Liver (tissue), 3 donors: Measurements from ENCODE around the gene MEI4.
A peak's percentile ranks its signal among the peaks of the same experiment; 100 is the strongest.

Source experiments
- CTCF ChIP-seq: fragments of 150-350 bp; IDR thresholded peaks from 2 replicates; pipeline ENCODE4 v1.5.1; 2017; ENCODE audit warnings: improper control_type of control experiment, low read depth, low read length; ENCODE audit not compliant: missing input control
- EGR1 ChIP-seq, 2 donors: IDR thresholded peaks; 2 replicates each; pipeline ENCODE4 v1.6.1; 2016 to 2018; ENCODE audit warnings: antibody characterized with exemption in 2 of 2, low read depth in 2 of 2
- FOXA1 ChIP-seq: IDR thresholded peaks from 2 replicates; pipeline ENCODE4 v1.6.1; 2016; ENCODE audit warnings: antibody characterized with exemption
- FOXA2 ChIP-seq: IDR thresholded peaks from 2 replicates; pipeline ENCODE4 v1.6.1; 2016; ENCODE audit warnings: antibody characterized with exemption
- GABPA ChIP-seq, 2 donors: IDR thresholded peaks in 1 of 2; conservative IDR thresholded peaks in 1 of 2; 2 replicates each; pipeline ENCODE4 v1.6.1; 2016; ENCODE audit warnings: antibody characterized with exemption in 2 of 2, mild to moderate bottlenecking in 1 of 2, moderate library complexity in 1 of 2
- HNF4G ChIP-seq: IDR thresholded peaks from 2 replicates; pipeline ENCODE4 v1.6.1; 2016; ENCODE audit warnings: antibody characterized with exemption
- JUND ChIP-seq, 2 donors: IDR thresholded peaks; 2 replicates each; pipeline ENCODE4 v1.6.1; 2016; ENCODE audit warnings: antibody characterized with exemption in 2 of 2
- RAD21 ChIP-seq, 2 donors: IDR thresholded peaks; 2 replicates each; pipeline ENCODE4 v1.6.1; 2016; ENCODE audit warnings: antibody characterized with exemption in 2 of 2, mild to moderate bottlenecking in 2 of 2
- REST ChIP-seq: IDR thresholded peaks from 2 replicates; pipeline ENCODE4 v1.6.1; 2016; ENCODE audit warnings: antibody characterized with exemption, mild to moderate bottlenecking
- RXRA ChIP-seq, 2 donors: IDR thresholded peaks; 2 replicates each; pipeline ENCODE4 v1.6.1; 2017 to 2018; ENCODE audit warnings: antibody characterized with exemption in 2 of 2, mild to moderate bottlenecking in 1 of 2
- SP1 ChIP-seq: IDR thresholded peaks from 2 replicates; pipeline ENCODE4 v1.6.1; 2018; ENCODE audit warnings: antibody characterized with exemption, mild to moderate bottlenecking
- TAF1 ChIP-seq: conservative IDR thresholded peaks from 2 replicates; pipeline ENCODE4 v1.6.1; 2016; ENCODE audit warnings: antibody characterized with exemption, mild to moderate bottlenecking
- YY1 ChIP-seq: IDR thresholded peaks from 2 replicates; pipeline ENCODE4 v1.6.1; 2016; ENCODE audit warnings: antibody characterized with exemption, mild to moderate bottlenecking
- TF ChIP-seq, protein P1 (sequence below): IDR thresholded peaks from 2 replicates; pipeline ENCODE4 v1.6.1; 2016; ENCODE audit warnings: antibody characterized with exemption
- donor health status: healthy.
- donor health status: healthy.

GRCh38 chr6:77834591-77834996, 181.8 kb downstream of the MEI4 start:
- peak; percentile 97 to 98 for TF ChIP-seq RXRA (IDR thresholded peaks at IDR 0.05)
- no peak for TF ChIP-seq CTCF
- TF ChIP-seq YY1: peak; percentile 79
- TF ChIP-seq REST: peak; percentile 85
- TF ChIP-seq SP1: peak; percentile 99
- peak; percentile 33 to 69 for TF ChIP-seq EGR1 (IDR thresholded peaks at IDR 0.05; ENCODE audit: low read depth in 2 of 2)
- no peak for TF ChIP-seq TAF1
- peak; percentile 57 to 66 for TF ChIP-seq RAD21 (IDR thresholded peaks at IDR 0.05)
- TF ChIP-seq, protein P1, sequence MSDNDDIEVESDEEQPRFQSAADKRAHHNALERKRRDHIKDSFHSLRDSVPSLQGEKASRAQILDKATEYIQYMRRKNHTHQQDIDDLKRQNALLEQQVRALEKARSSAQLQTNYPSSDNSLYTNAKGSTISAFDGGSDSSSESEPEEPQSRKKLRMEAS: peak; percentile 93
- peak in 1 of 2 donors; percentile 54 for TF ChIP-seq GABPA (IDR thresholded peaks at IDR 0.05 in 1 of 2, conservative IDR thresholded peaks at IDR 0.05 in 1 of 2)
- TF ChIP-seq JUND (IDR thresholded peaks at IDR 0.05): peak; percentile 84 to 89
- TF ChIP-seq FOXA1: peak; percentile 95
- peak; percentile 90 for TF ChIP-seq HNF4G
- TF ChIP-seq FOXA2: peak; percentile 94
